ENCODE results near the gene CARS1. TPM values are rescaled to one million over a fixed set of nuclear protein-coding genes. Genes with fewer than 3 reads are reported as not detected.
"Not testable (repeated sequence)": the region's sequence is repeated elsewhere in the genome, so short reads cannot be mapped to it uniquely, and the experiment has no call there.

CARS1 gene
- polyA plus RNA-seq, 2 donors = 22.8 to 29.0 TPM

DNA sequence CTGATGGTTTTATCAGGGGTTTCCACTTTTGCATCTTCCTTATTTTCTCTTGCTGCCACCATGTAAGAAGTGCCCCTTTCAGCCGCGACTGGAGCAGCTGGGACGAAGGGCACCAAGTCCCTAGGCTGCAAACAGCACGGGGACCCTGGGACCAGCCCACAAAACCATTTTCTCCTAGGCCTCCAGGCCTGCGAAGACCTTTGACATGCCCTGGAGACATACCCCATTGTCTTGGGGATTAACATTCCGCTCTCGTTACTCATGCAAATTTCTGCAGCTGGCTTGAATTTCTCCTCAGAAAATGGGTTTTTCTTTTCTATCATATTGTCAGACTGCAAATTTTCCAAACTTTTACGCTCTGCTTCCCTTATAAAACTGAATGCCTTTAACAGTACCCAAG lies 6.7 kb upstream of the CARS1 start:
- 72 to 74% methylated on average over 8 of the region's 8 CpGs for WGBS, 2 donors
- H3K36me3 ChIP-seq (ENCODE audit: control insufficient read depth in 2 of 2, insufficient read depth in 2 of 2, low read length in 1 of 2); H3K9me3 ChIP-seq (ENCODE audit: control insufficient read depth in 2 of 2, insufficient read depth in 1 of 2, low read depth in 1 of 2, low read length in 1 of 2); H3K4me3 ChIP-seq (ENCODE audit: low read depth in 1 of 2, low read length in 2 of 2); H3K27ac ChIP-seq (ENCODE audit: low read depth in 2 of 2, low read length in 1 of 2); H3K27me3 ChIP-seq (ENCODE audit: control insufficient read depth in 1 of 2, insufficient read depth in 2 of 2, low read length in 2 of 2); H3K4me1 ChIP-seq (ENCODE audit: control insufficient read depth in 2 of 2, insufficient read depth in 2 of 2, low read length in 1 of 2): not testable (repeated sequence)

GRCh38 chr11:3063432-3063831 lies 6.2 kb upstream of the CARS1 start:
- WGBS, 2 donors = 70 to 88% methylated on average over 4 of the region's 4 CpGs

DNA sequence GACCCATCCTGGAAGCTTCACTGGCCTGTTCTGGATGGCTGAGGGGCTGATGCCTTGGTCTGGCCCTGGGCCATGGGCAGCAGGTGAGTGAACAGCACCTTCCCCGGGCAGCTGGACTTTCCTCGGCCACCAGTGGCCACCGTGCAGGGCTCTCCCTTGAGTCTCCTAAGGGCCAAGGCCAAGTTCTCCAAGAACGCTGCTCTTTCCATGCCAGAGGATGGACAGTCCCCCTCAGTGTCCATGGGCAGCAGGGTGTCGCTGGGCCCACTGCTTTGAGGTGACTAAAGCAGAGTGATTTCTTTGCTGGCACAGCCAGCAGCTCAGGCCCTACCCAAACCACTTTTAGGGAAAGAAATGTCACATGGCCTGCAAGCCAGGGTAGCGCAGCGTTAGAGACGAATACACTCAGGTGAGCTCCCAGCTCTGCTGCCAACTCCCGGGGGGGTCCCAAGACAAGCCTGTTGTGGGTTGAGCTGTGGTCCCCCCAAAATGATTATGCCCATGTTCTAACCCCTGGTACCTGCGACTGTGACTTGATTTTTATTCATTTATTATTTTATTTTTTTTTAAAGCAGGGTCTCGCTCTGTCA lies 3.3 kb upstream of the CARS1 start:
- 83 to 90% methylated on average over 11 of the region's 11 CpGs for WGBS, 2 donors
- Histone ChIP-seq H3K4me3 (ENCODE audit: low read depth in 1 of 2, low read length in 2 of 2) (no peak overlapping the region), H3K4me1 (ENCODE audit: control insufficient read depth in 2 of 2, insufficient read depth in 2 of 2, low read length in 1 of 2) (peaks cover 3 to 14% of the 10 kb centered on the region in 2 donors), H3K36me3 (ENCODE audit: control insufficient read depth in 2 of 2, insufficient read depth in 2 of 2, low read length in 1 of 2) (no peaks in the 10 kb centered on the region), H3K27ac (ENCODE audit: low read depth in 2 of 2, low read length in 1 of 2) (no peak overlapping the region), H3K9me3 (ENCODE audit: control insufficient read depth in 2 of 2, insufficient read depth in 1 of 2, low read depth in 1 of 2, low read length in 1 of 2) (no peaks in the 10 kb centered on the region), H3K27me3 (ENCODE audit: control insufficient read depth in 1 of 2, insufficient read depth in 2 of 2, low read length in 2 of 2) (no peaks in the 10 kb centered on the region)

More at GRCh38 chr11:3063432-3063831, 6.2 kb upstream of the CARS1 start:
- H3K4me3 ChIP-seq (ENCODE audit: low read depth in 1 of 2, low read length in 2 of 2); H3K27me3 ChIP-seq (ENCODE audit: control insufficient read depth in 1 of 2, insufficient read depth in 2 of 2, low read length in 2 of 2); H3K36me3 ChIP-seq (ENCODE audit: control insufficient read depth in 2 of 2, insufficient read depth in 2 of 2, low read length in 1 of 2); H3K27ac ChIP-seq (ENCODE audit: low read depth in 2 of 2, low read length in 1 of 2); H3K4me1 ChIP-seq (ENCODE audit: control insufficient read depth in 2 of 2, insufficient read depth in 2 of 2, low read length in 1 of 2); H3K9me3 ChIP-seq (ENCODE audit: control insufficient read depth in 2 of 2, insufficient read depth in 1 of 2, low read depth in 1 of 2, low read length in 1 of 2): not testable (repeated sequence)

- no peaks in the 10 kb centered on the region for H3K9me3 ChIP-seq (ENCODE audit: control insufficient read depth in 2 of 2, insufficient read depth in 1 of 2, low read depth in 1 of 2, low read length in 1 of 2)
- WGBS, 2 donors = 74 to 77% methylated on average over 13 of the region's 13 CpGs
- no peaks in the 10 kb centered on the region for H3K27me3 ChIP-seq (ENCODE audit: control insufficient read depth in 1 of 2, insufficient read depth in 2 of 2, low read length in 2 of 2)
- H3K36me3 ChIP-seq (ENCODE audit: control insufficient read depth in 2 of 2, insufficient read depth in 2 of 2, low read length in 1 of 2) = peaks cover 0 to under 1% of the 10 kb centered on the region in 2 donors
- H3K4me1 ChIP-seq (ENCODE audit: control insufficient read depth in 2 of 2, insufficient read depth in 2 of 2, low read length in 1 of 2) = peaks cover 3 to 14% of the 10 kb centered on the region in 2 donors
- H3K27ac ChIP-seq (ENCODE audit: low read depth in 2 of 2, low read length in 1 of 2) = no peak overlapping the region
- H3K4me3 ChIP-seq (ENCODE audit: low read depth in 1 of 2, low read length in 2 of 2) = no peak overlapping the region
Observed at GRCh38 chr11:3058753-3059664, 1.8 kb upstream of the CARS1 start.

GRCh38 chr11:3056296-3057068 lies 741 bp downstream of the CARS1 start:
- Histone ChIP-seq H3K9me3 (ENCODE audit: control insufficient read depth in 2 of 2, insufficient read depth in 1 of 2, low read depth in 1 of 2, low read length in 1 of 2) (no peaks in the 10 kb centered on the region), H3K36me3 (ENCODE audit: control insufficient read depth in 2 of 2, insufficient read depth in 2 of 2, low read length in 1 of 2) (peaks cover 0 to 7% of the 10 kb centered on the region in 2 donors), H3K27me3 (ENCODE audit: control insufficient read depth in 1 of 2, insufficient read depth in 2 of 2, low read length in 2 of 2) (no peaks in the 10 kb centered on the region), H3K4me3 (ENCODE audit: low read depth in 1 of 2, low read length in 2 of 2) (peak overlapping the region; percentile 85 to 99), H3K4me1 (ENCODE audit: control insufficient read depth in 2 of 2, insufficient read depth in 2 of 2, low read length in 1 of 2) (peaks cover 3 to 14% of the 10 kb centered on the region in 2 donors), H3K27ac (ENCODE audit: low read depth in 2 of 2, low read length in 1 of 2) (peak overlapping the region; percentile 77 to 82)
- WGBS, 2 donors = 3% methylated on average over 29 of the region's 29 CpGs

- 73 to 79% methylated on average over 8 of the region's 8 CpGs for WGBS, 2 donors
- Histone ChIP-seq H3K27me3 (ENCODE audit: control insufficient read depth in 1 of 2, insufficient read depth in 2 of 2, low read length in 2 of 2) (no peaks in the 10 kb centered on the region), H3K4me3 (ENCODE audit: low read depth in 1 of 2, low read length in 2 of 2) (peak overlapping the region in 1 of 2 donors; percentile 85), H3K9me3 (ENCODE audit: control insufficient read depth in 2 of 2, insufficient read depth in 1 of 2, low read depth in 1 of 2, low read length in 1 of 2) (no peaks in the 10 kb centered on the region), H3K4me1 (ENCODE audit: control insufficient read depth in 2 of 2, insufficient read depth in 2 of 2, low read length in 1 of 2) (peaks cover 3 to 14% of the 10 kb centered on the region in 2 donors), H3K27ac (ENCODE audit: low read depth in 2 of 2, low read length in 1 of 2) (no peak overlapping the region), H3K36me3 (ENCODE audit: control insufficient read depth in 2 of 2, insufficient read depth in 2 of 2, low read length in 1 of 2) (peaks cover 0 to 7% of the 10 kb centered on the region in 2 donors)
Observed at GRCh38 chr11:3055891-3056290, 1.3 kb downstream of the CARS1 start.

DNA sequence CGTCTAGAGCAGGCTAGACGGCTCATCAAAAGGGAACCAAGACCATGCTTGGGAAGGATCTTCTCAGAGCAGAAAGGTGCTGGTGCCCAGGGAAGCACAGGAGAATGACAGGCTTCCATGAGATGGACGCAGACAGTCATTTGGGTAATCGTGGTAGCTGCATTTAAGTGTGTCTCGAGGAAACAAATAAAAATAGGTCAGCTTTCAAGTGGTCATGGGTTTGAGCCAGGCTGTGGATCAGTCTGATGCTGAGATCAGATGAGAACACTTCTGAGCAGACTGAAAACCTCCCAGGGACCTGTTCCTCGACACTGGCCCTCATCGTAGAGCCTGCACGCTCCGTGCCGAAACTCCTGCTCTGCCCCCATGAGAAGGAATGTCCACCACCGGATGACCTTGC lies 4.7 kb downstream of the CARS1 start:
- Histone ChIP-seq H3K9me3 (ENCODE audit: control insufficient read depth in 2 of 2, insufficient read depth in 1 of 2, low read depth in 1 of 2, low read length in 1 of 2) (no peaks in the 10 kb centered on the region), H3K27ac (ENCODE audit: low read depth in 2 of 2, low read length in 1 of 2) (no peak overlapping the region), H3K4me1 (ENCODE audit: control insufficient read depth in 2 of 2, insufficient read depth in 2 of 2, low read length in 1 of 2) (peaks cover 11 to 22% of the 10 kb centered on the region in 2 donors), H3K36me3 (ENCODE audit: control insufficient read depth in 2 of 2, insufficient read depth in 2 of 2, low read length in 1 of 2) (peaks cover 0 to 7% of the 10 kb centered on the region in 2 donors), H3K27me3 (ENCODE audit: control insufficient read depth in 1 of 2, insufficient read depth in 2 of 2, low read length in 2 of 2) (no peaks in the 10 kb centered on the region), H3K4me3 (ENCODE audit: low read depth in 1 of 2, low read length in 2 of 2) (no peak overlapping the region)
- 78 to 83% methylated on average over 11 of the region's 11 CpGs for WGBS, 2 donors

- H3K27me3 ChIP-seq (ENCODE audit: control insufficient read depth in 1 of 2, insufficient read depth in 2 of 2, low read length in 2 of 2) = no peaks in the 10 kb centered on the region
- H3K9me3 ChIP-seq (ENCODE audit: control insufficient read depth in 2 of 2, insufficient read depth in 1 of 2, low read depth in 1 of 2, low read length in 1 of 2) = no peaks in the 10 kb centered on the region
- H3K4me3 ChIP-seq (ENCODE audit: low read depth in 1 of 2, low read length in 2 of 2) = no peak overlapping the region
- peaks cover 11 to 21% of the 10 kb centered on the region in 2 donors for H3K4me1 ChIP-seq (ENCODE audit: control insufficient read depth in 2 of 2, insufficient read depth in 2 of 2, low read length in 1 of 2)
- no peak overlapping the region for H3K27ac ChIP-seq (ENCODE audit: low read depth in 2 of 2, low read length in 1 of 2)
- 55% methylated on average over 14 of the region's 14 CpGs for WGBS, 2 donors
- H3K36me3 ChIP-seq (ENCODE audit: control insufficient read depth in 2 of 2, insufficient read depth in 2 of 2, low read length in 1 of 2) = peaks cover 0 to 7% of the 10 kb centered on the region in 2 donors
Observed at GRCh38 chr11:3052109-3052479, 5.1 kb downstream of the CARS1 start.
